HL-60 (cell line): ENCODE results near the gene DMAP1.

Source experiments
- DNase-seq, 2 experiments: peaks; one replicate each; pipeline ENCODE4 v3.0.0-alpha.2; 2010 to 2020; ENCODE audit warnings: low read depth in 1 of 2, low spot score in 1 of 2
- H3K27ac ChIP-seq: fragments of 250-450 bp; sonication (Bioruptor Pico); replicated peaks from 2 replicates; pipeline ENCODE4 v1.5.1; 2020; ENCODE audit warnings: mild to moderate bottlenecking, moderate library complexity
- H3K27me3 ChIP-seq: fragments of 250-450 bp; sonication (Bioruptor Pico); 2 replicates; pipeline ENCODE4 v1.5.1; 2021; ENCODE audit warnings: mild to moderate bottlenecking, moderate library complexity; ENCODE audit not compliant: insufficient read depth, poor library complexity, severe bottlenecking
- H3K4me3 ChIP-seq: replicated peaks from 2 replicates; pipeline ENCODE4 v1.5.1; 2011; ENCODE audit warnings: mild to moderate bottlenecking, control low read depth, low read length; ENCODE audit not compliant: insufficient read depth
- CTCF ChIP-seq: IDR thresholded peaks from one replicate; pipeline ENCODE4 v1.5.1; 2011; ENCODE audit warnings: low read length, control low read depth, inconsistent platforms; ENCODE audit not compliant: insufficient read depth
- GABPA ChIP-seq: IDR thresholded peaks from 2 replicates; pipeline ENCODE4 v1.6.1; 2012; ENCODE audit warnings: low read depth
- POLR2AphosphoS5 ChIP-seq: IDR thresholded peaks from 2 replicates; pipeline ENCODE4 v1.6.1; 2012; ENCODE audit warnings: low read depth
- SPI1 ChIP-seq: IDR thresholded peaks from 2 replicates; pipeline ENCODE4 v1.6.1; 2012; ENCODE audit warnings: low read depth, mild to moderate bottlenecking, borderline replicate concordance
- long read RNA-seq: library from polyadenylated mRNA; unstranded; transcript quantifications from one replicate; pipeline ENCODE4 v2.0.0, GENCODE V29; 2020
- TF ChIP-seq, protein P1 (sequence below): IDR thresholded peaks from 2 replicates; pipeline ENCODE4 v1.6.1; 2012; ENCODE audit warnings: low read depth; ENCODE audit not compliant: insufficient replicate concordance

DMAP1 gene, protein sequence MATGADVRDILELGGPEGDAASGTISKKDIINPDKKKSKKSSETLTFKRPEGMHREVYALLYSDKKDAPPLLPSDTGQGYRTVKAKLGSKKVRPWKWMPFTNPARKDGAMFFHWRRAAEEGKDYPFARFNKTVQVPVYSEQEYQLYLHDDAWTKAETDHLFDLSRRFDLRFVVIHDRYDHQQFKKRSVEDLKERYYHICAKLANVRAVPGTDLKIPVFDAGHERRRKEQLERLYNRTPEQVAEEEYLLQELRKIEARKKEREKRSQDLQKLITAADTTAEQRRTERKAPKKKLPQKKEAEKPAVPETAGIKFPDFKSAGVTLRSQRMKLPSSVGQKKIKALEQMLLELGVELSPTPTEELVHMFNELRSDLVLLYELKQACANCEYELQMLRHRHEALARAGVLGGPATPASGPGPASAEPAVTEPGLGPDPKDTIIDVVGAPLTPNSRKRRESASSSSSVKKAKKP
- long read RNA-seq, transcript DMAP1-201 (11 exons, 1,552 nt), result major isoform, 25 of 51 reads
- long read RNA-seq, transcript DMAP1-203 (10 exons, 1,730 nt), result minor isoform, 5 of 51 reads
- long read RNA-seq, partial matches to known transcripts, result 1 of 51 reads
- long read RNA-seq, other reads (novel, unspliced or antisense), result 17 of 51 reads

- Histone ChIP-seq H3K27ac (peak within 1 kb of the TSS; percentile 68), H3K4me3 (peak within 1 kb of the TSS; percentile 95), H3K27me3 (no peaks in the 10 kb centered on the region)
- TF ChIP-seq GABPA (peak; percentile 100), CTCF (no peak), POLR2AphosphoS5 (peak; percentile 78), SPI1 (peak; percentile 32; the same call in 1 of the 2 replicates)
- TF ChIP-seq, protein P1, sequence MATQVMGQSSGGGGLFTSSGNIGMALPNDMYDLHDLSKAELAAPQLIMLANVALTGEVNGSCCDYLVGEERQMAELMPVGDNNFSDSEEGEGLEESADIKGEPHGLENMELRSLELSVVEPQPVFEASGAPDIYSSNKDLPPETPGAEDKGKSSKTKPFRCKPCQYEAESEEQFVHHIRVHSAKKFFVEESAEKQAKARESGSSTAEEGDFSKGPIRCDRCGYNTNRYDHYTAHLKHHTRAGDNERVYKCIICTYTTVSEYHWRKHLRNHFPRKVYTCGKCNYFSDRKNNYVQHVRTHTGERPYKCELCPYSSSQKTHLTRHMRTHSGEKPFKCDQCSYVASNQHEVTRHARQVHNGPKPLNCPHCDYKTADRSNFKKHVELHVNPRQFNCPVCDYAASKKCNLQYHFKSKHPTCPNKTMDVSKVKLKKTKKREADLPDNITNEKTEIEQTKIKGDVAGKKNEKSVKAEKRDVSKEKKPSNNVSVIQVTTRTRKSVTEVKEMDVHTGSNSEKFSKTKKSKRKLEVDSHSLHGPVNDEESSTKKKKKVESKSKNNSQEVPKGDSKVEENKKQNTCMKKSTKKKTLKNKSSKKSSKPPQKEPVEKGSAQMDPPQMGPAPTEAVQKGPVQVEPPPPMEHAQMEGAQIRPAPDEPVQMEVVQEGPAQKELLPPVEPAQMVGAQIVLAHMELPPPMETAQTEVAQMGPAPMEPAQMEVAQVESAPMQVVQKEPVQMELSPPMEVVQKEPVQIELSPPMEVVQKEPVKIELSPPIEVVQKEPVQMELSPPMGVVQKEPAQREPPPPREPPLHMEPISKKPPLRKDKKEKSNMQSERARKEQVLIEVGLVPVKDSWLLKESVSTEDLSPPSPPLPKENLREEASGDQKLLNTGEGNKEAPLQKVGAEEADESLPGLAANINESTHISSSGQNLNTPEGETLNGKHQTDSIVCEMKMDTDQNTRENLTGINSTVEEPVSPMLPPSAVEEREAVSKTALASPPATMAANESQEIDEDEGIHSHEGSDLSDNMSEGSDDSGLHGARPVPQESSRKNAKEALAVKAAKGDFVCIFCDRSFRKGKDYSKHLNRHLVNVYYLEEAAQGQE, result peak; percentile 36
- DNase-seq, result peak; percentile 66 to 91
These were observed at the start of gene DMAP1 for GRCh38 chr1:44213222-44214112. TSS of gene DMAP1 (plus strand) at chr1:44213471. CDS start at chr1:44213754, 283 bp downstream.

DNA sequence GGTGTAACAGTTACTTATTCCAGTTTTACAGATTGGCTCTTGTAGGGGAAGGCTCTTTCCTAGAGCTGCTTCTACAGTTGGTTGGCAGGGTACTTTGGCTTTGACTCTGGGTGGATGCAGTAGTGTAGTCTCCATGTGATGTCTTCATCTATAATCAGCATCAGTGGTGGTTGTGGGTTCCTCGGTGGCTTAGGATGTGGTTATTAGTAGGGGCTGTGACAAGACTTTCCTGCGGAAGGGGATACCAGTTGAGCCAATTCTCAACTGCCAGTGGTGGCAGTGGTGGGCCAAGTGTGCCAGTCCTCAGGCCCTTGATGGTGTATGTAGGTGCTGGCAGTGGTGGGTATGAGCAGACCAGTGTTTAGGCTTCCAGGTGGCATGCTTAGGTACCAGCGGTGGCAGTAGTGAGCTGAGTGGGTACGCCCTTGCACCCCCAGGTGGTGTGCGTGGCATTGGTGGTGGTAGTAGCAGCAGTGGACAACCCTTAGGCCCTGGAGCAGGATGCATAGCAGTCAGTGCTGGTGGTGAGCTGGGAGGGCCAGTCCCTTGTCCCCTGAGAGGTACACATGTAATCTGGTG, 44.7 kb upstream of the DMAP1 start:
- no peaks in the 10 kb centered on the region for H3K27me3 ChIP-seq
- TF ChIP-seq GABPA, result no peak
- TF ChIP-seq, protein P1, result no peak
- TF ChIP-seq POLR2AphosphoS5, result no peak
- no peak for TF ChIP-seq CTCF
- no peak for TF ChIP-seq SPI1
- DNase-seq, result no peak
- H3K4me3 ChIP-seq, result no peak overlapping the region
- no peak overlapping the region for H3K27ac ChIP-seq

DNA sequence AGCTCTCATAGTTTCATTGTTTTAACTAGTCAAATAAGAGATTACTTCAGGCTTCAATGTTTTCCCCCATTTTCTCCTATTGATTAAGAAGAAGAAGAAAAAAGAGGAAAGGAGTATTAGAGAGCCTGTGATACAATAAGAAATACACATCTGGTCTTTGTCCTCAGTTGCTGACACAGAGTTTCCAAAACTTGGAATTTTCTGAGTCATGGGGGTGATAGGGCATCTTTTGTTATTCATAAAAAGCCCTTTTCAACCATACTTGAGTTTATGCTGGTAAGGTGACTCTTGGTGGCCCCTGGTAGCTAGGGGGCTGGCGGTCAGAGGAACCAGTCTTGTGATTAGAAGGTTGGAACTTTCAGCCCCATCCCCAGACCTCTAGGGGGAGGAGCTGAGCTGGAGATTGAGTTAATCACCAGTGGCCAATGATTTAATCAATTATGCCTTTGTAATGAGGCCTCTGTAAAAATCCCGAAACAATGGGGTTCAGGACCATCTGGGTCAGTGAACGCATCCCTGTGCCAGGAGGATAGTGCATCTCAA, 42.9 kb upstream of the DMAP1 start:
- TF ChIP-seq GABPA (no peak), POLR2AphosphoS5 (no peak), CTCF (no peak), SPI1 (no peak)
- TF ChIP-seq, protein P1, result no peak
- no peak for DNase-seq
- H3K27ac ChIP-seq, result no peak overlapping the region
- no peak overlapping the region for H3K4me3 ChIP-seq
- no peaks in the 10 kb centered on the region for H3K27me3 ChIP-seq
